H7 (cell line): ENCODE measurements around the gene TMEM225B. TPM values are rescaled to one million over a fixed set of nuclear protein-coding genes. Genes with fewer than 3 reads are reported as not detected.
A peak's percentile ranks its signal among the peaks of the same experiment; 100 is the strongest.
"Not testable (repeated sequence)": the region's sequence is repeated elsewhere in the genome, so short reads cannot be mapped to it uniquely, and the experiment has no call there.

Experiments used
- DNase-seq: peaks from one replicate; pipeline ENCODE4 v3.0.0; 2012
- H3K27me3 ChIP-seq: 2 replicates; pipeline ENCODE4 v1.6.0; 2011; ENCODE audit warnings: mild to moderate bottlenecking, low read length; ENCODE audit not compliant: control insufficient read depth, insufficient read depth
- H3K36me3 ChIP-seq: replicated peaks from 2 replicates; pipeline ENCODE4 v1.5.1; 2011; ENCODE audit warnings: low read length; ENCODE audit not compliant: control insufficient read depth, insufficient read depth
- H3K4me3 ChIP-seq: 2 replicates; pipeline ENCODE4 v1.5.1; 2011; ENCODE audit warnings: low read depth, mild to moderate bottlenecking, control low read depth, low read length, moderate library complexity; ENCODE audit not compliant: insufficient read depth
- total RNA-seq: library from RNA; depleted of rRNA; stranded (reverse); fragments of >200 nt; shearing (Covaris generic); gene quantifications from 2 replicates; pipeline ENCODE4 v1.2.3, GENCODE V29; 2014; rRNA removed

The TMEM225B gene
- total RNA-seq, result 0.48 and 0.52 TPM in 2 replicates

GRCh38 chr7:99597762-99598501, at the start of gene TMEM225B:
Gene TMEM225B (plus strand): TSS chr7:99598267. CDS start chr7:99604389, 6,122 bp downstream.
- Histone ChIP-seq H3K36me3 (no peaks in the 10 kb centered on the region), H3K4me3 (peak within 1 kb of the TSS; percentile 28; the same call in 1 of the 2 replicates)
- peak; percentile 64 for DNase-seq

GRCh38 chr7:99549545-99549944, 48.5 kb upstream of the TMEM225B start:
- DNase-seq, H3K4me3 ChIP-seq, H3K36me3 ChIP-seq, H3K27me3 ChIP-seq: not testable (repeated sequence)

More at GRCh38 chr7:99597762-99598501, at the start of gene TMEM225B:
- no peaks in the 10 kb centered on the region for H3K27me3 ChIP-seq

- H3K27me3 ChIP-seq, result no peaks in the 10 kb centered on the region
- no peak for DNase-seq
- H3K36me3 ChIP-seq, result no peaks in the 10 kb centered on the region; the same call in 1 of the 2 replicates
- H3K4me3 ChIP-seq, result peak overlapping the region; percentile 94
Measured at GRCh38 chr7:99551334-99551733, 46.7 kb upstream of the TMEM225B start.

- no peaks in the 10 kb centered on the region; the same call in 1 of the 2 replicates for H3K36me3 ChIP-seq
- DNase-seq, result peak; percentile 95
- no peaks in the 10 kb centered on the region for H3K27me3 ChIP-seq
- H3K4me3 ChIP-seq, result peak within 1 kb of the TSS; percentile 94
Measured at GRCh38 chr7:99551767-99552463, 46.2 kb upstream of the TMEM225B start, which contains the start of gene FAM200A. Gene FAM200A (minus strand): TSS chr7:99552114. CDS start chr7:99548407, 3,707 bp downstream.

- Histone ChIP-seq H3K4me3 (no peak overlapping the region), H3K36me3 (no peaks in the 10 kb centered on the region; the same call in none of the 2 replicates), H3K27me3 (no peaks in the 10 kb centered on the region)
- DNase-seq, result peak; percentile 1
Measured at GRCh38 chr7:99553039-99553438, 45.0 kb upstream of the TMEM225B start.

- DNase-seq, result no peak
- Histone ChIP-seq H3K4me3 (no peak overlapping the region), H3K36me3 (no peaks in the 10 kb centered on the region; the same call in none of the 2 replicates)
Measured at GRCh38 chr7:99554939-99555338, 43.1 kb upstream of the TMEM225B start.

GRCh38 chr7:99557196-99557607, 40.9 kb upstream of the TMEM225B start:
- peaks cover 19% of the 10 kb centered on the region for H3K36me3 ChIP-seq
- H3K27me3 ChIP-seq, result no peaks in the 10 kb centered on the region
- H3K4me3 ChIP-seq, result no peak overlapping the region
- DNase-seq, result peak; percentile 2

More at GRCh38 chr7:99554939-99555338, 43.1 kb upstream of the TMEM225B start:
- no peaks in the 10 kb centered on the region for H3K27me3 ChIP-seq

- no peaks in the 10 kb centered on the region for H3K27me3 ChIP-seq
- H3K4me3 ChIP-seq, result peak overlapping the region; percentile 92
- H3K36me3 ChIP-seq, result peaks cover 26% of the 10 kb centered on the region
- peak; percentile 60 for DNase-seq
Measured at GRCh38 chr7:99557940-99558305, 40.1 kb upstream of the TMEM225B start.

- Histone ChIP-seq H3K36me3 (peaks cover 28% of the 10 kb centered on the region), H3K27me3 (no peaks in the 10 kb centered on the region), H3K4me3 (peak within 1 kb of the TSS; percentile 92)
- DNase-seq, result peak; percentile 99
Measured at GRCh38 chr7:99558306-99559174, 39.5 kb upstream of the TMEM225B start, which contains the start of gene ZNF655. Gene ZNF655 (plus strand): TSS chr7:99558642. CDS start chr7:99560560, 1,918 bp downstream.

GRCh38 chr7:99559175-99559915, 38.7 kb upstream of the TMEM225B start:
- Histone ChIP-seq H3K4me3 (peak overlapping the region; percentile 92), H3K27me3 (no peaks in the 10 kb centered on the region), H3K36me3 (peaks cover 35% of the 10 kb centered on the region)
- DNase-seq, result no peak

GRCh38 chr7:99560834-99561736, 37.0 kb upstream of the TMEM225B start:
- Histone ChIP-seq H3K36me3 (peaks cover 41% of the 10 kb centered on the region), H3K4me3 (no peak overlapping the region), H3K27me3 (no peaks in the 10 kb centered on the region)
- no peak for DNase-seq

- H3K27me3 ChIP-seq, result no peaks in the 10 kb centered on the region
- DNase-seq, result no peak
- H3K36me3 ChIP-seq, result peaks cover 41% of the 10 kb centered on the region
- H3K4me3 ChIP-seq, result no peak overlapping the region
Measured at GRCh38 chr7:99561737-99562051, 36.4 kb upstream of the TMEM225B start.
